ENCODE results near the gene MB21D2. TPM values are rescaled to one million over a fixed set of nuclear protein-coding genes. Genes with fewer than 3 reads are reported as not detected.

MB21D2 gene
- total RNA-seq, 1 experiment from 2014 or later, result 10.0 TPM

GRCh38 chr3:192835818-192836815 lies 81.5 kb downstream of the MB21D2 start:
- no peak for DNase-seq (ENCODE audit: low read depth)

GRCh38 chr3:192834428-192834827 lies 83.2 kb downstream of the MB21D2 start:
- peak; percentile 69 for DNase-seq (ENCODE audit: low read depth)

- DNase-seq (ENCODE audit: low read depth), result peak; percentile 77
Observed at GRCh38 chr3:192833177-192833890, 84.3 kb downstream of the MB21D2 start.

GRCh38 chr3:192831801-192832347 lies 85.8 kb downstream of the MB21D2 start:
- no peak for DNase-seq (ENCODE audit: low read depth)

- DNase-seq (ENCODE audit: low read depth), result peak; percentile 83
Observed at GRCh38 chr3:192831111-192831644, 86.5 kb downstream of the MB21D2 start.

GRCh38 chr3:192830291-192831110 lies 87.2 kb downstream of the MB21D2 start:
- peak; percentile 51 for DNase-seq (ENCODE audit: low read depth)

- DNase-seq (ENCODE audit: low read depth), result no peak
Observed at GRCh38 chr3:192827863-192828594, 89.6 kb downstream of the MB21D2 start.

GRCh38 chr3:192827208-192827607 lies 90.4 kb downstream of the MB21D2 start:
- DNase-seq (ENCODE audit: low read depth), result peak; percentile 72

- DNase-seq (ENCODE audit: low read depth), result no peak
Observed at GRCh38 chr3:192826214-192827006, 91.2 kb downstream of the MB21D2 start.

GRCh38 chr3:192825657-192826200 lies 91.9 kb downstream of the MB21D2 start:
- DNase-seq (ENCODE audit: low read depth), result peak; percentile 46

GRCh38 chr3:192825216-192825615 lies 92.4 kb downstream of the MB21D2 start:
- no peak for DNase-seq (ENCODE audit: low read depth)

- no peak for DNase-seq (ENCODE audit: low read depth)
Observed at GRCh38 chr3:192824313-192824712, 93.3 kb downstream of the MB21D2 start.

- no peak for DNase-seq (ENCODE audit: low read depth)
Observed at GRCh38 chr3:192821161-192821560, 96.5 kb downstream of the MB21D2 start.

GRCh38 chr3:192820161-192820560 lies 97.5 kb downstream of the MB21D2 start:
- no peak for DNase-seq (ENCODE audit: low read depth)

- peak; percentile 74 for DNase-seq (ENCODE audit: low read depth)
Observed at GRCh38 chr3:192819001-192819569, 98.6 kb downstream of the MB21D2 start.

- DNase-seq (ENCODE audit: low read depth), result no peak
Observed at GRCh38 chr3:192818126-192818525, 99.5 kb downstream of the MB21D2 start.

- DNase-seq (ENCODE audit: low read depth), result no peak
Observed at GRCh38 chr3:192817506-192817905, 100.2 kb downstream of the MB21D2 start.

- DNase-seq (ENCODE audit: low read depth), result peak; percentile 55
Observed at GRCh38 chr3:192817053-192817452, 100.6 kb downstream of the MB21D2 start.

GRCh38 chr3:192816351-192816750 lies 101.3 kb downstream of the MB21D2 start:
- peak; percentile 52 for DNase-seq (ENCODE audit: low read depth)

Data from LHCN-M2 (cell line).